HCT116 (cell line): ENCODE measurements around the gene MESP2. TPM values are rescaled to one million over a fixed set of nuclear protein-coding genes. Genes with fewer than 3 reads are reported as not detected.

Experiments used
- ATAC-seq: fragments of 200-7000 bp; cut with Tn5 transposase; 2 replicates; pipeline ENCODE4 v1.9.1; 2020; ENCODE audit warnings: mild to moderate bottlenecking, moderate library complexity
- BruUV-seq: library from RNA; stranded (reverse); fragments of 400-500 nt; replicated peaks from 2 replicates; lab custom pipeline; 2021; lab: Mats Ljungman, UMichigan
- CTCF ChIA-PET: fragments of 300-600 bp; sonication (Branson Sonifier 250); formaldehyde crosslinking; loops from one replicate; lab custom pipeline; 2021; ENCODE audit warnings: antibody characterized with exemption; lab: Charles Lee
- POLR2A ChIA-PET: fragments of 300-600, 350-600 bp; sonication (Branson Sonifier 250); formaldehyde crosslinking; loops from one replicate; lab custom pipeline; 2021; ENCODE audit warnings: antibody characterized with exemption; lab: Charles Lee
- RAD21 ChIA-PET, 2 experiments: fragments of 300-600 bp; sonication (Branson Sonifier 250); formaldehyde crosslinking; loops; one replicate each; lab custom pipeline; 2023; ENCODE audit warnings: low total read pairs in 2 of 2; ENCODE audit not compliant: uncharacterized antibody in 2 of 2, unreplicated experiment in 2 of 2, low non-redundant PET in 1 of 2; lab: Charles Lee
- DNase-seq: peaks from one replicate; pipeline ENCODE4 v3.0.0-alpha.2; 2010; ENCODE audit warnings: low read depth, low spot score
- H2AFZ ChIP-seq: fragments of 200-600 bp; shearing (Covaris generic), sonication (generic); 2 replicates; pipeline ENCODE4 v1.6.1; 2017; ENCODE audit warnings: low read depth, mixed run types, mixed read lengths, antibody characterized with exemption, low read length; ENCODE audit not compliant: poor library complexity, severe bottlenecking
- H3K27ac ChIP-seq: 2 replicates; pipeline ENCODE4 v1.5.1; 2012; ENCODE audit warnings: low read depth, low read length
- H3K27me3 ChIP-seq: fragments of 200-600 bp; sonication (generic); 2 replicates; pipeline ENCODE4 v1.6.1; 2016; ENCODE audit warnings: mixed run types, low read length, mixed read lengths; ENCODE audit not compliant: insufficient read depth
- H3K36me3 ChIP-seq, 2 experiments: fragments of 200-500 bp in 1 of 2; fragments of 200-600 bp in 1 of 2; sonication (Bioruptor generic) in 1 of 2; sonication (generic) in 1 of 2; 2 replicates each; pipeline versions ENCODE4 v1.5.1 to v1.6.1; 2014 to 2016; ENCODE audit warnings: low read length in 2 of 2, inconsistent platforms in 1 of 2, mixed read lengths in 1 of 2, mixed run types in 1 of 2; ENCODE audit not compliant: insufficient read depth in 2 of 2, control insufficient read depth in 1 of 2
- H3K4me1 ChIP-seq, 2 experiments: fragments of 200-600 bp in 1 of 2; sonication (generic) in 1 of 2; 2 replicates each; pipeline versions ENCODE4 v1.5.1 to v1.6.1; 2012 to 2017; ENCODE audit warnings: low read length in 2 of 2, inconsistent platforms in 1 of 2, mild to moderate bottlenecking in 1 of 2, mixed read lengths in 1 of 2, mixed run types in 1 of 2, moderate library complexity in 1 of 2; ENCODE audit not compliant: insufficient read depth in 2 of 2, control insufficient read depth in 1 of 2
- H3K4me2 ChIP-seq: fragments of 200-600 bp; sonication (generic); 2 replicates; pipeline ENCODE4 v1.6.1; 2017; ENCODE audit warnings: mixed run types, low read length, mixed read lengths
- H3K4me3 ChIP-seq, 2 experiments: fragments of 200-600 bp in 1 of 2; sonication (generic) in 1 of 2; replicated peaks in 1 of 2; 2 replicates each; pipeline ENCODE4 v1.5.1; 2011 to 2016; ENCODE audit warnings: low read length in 2 of 2, control low read depth in 1 of 2, low read depth in 1 of 2, mild to moderate bottlenecking in 1 of 2, mixed read lengths in 1 of 2, mixed run types in 1 of 2
- H3K79me2 ChIP-seq: fragments of 200-600 bp; sonication (generic); 2 replicates; pipeline ENCODE4 v1.6.1; 2017; ENCODE audit warnings: mild to moderate bottlenecking, mixed run types, low read length, moderate library complexity, mixed read lengths; ENCODE audit not compliant: insufficient read depth
- H3K9ac ChIP-seq: fragments of 200-600 bp; sonication (generic); 2 replicates; pipeline ENCODE4 v1.6.1; 2016; ENCODE audit warnings: low read length, mixed read lengths
- H3K9me2 ChIP-seq: fragments of 200-600 bp; sonication (generic), shearing (Covaris generic); 2 replicates; pipeline ENCODE4 v1.6.1; 2017; ENCODE audit warnings: mixed run types, mild to moderate bottlenecking, moderate library complexity; ENCODE audit not compliant: insufficient read depth
- H3K9me3 ChIP-seq, 2 experiments: fragments of 200-500 bp in 1 of 2; fragments of 200-600 bp in 1 of 2; sonication (Bioruptor generic) in 1 of 2; sonication (generic) in 1 of 2; 2 replicates each; pipeline ENCODE4 v1.6.1; 2014 to 2017; ENCODE audit warnings: low read length in 2 of 2, mixed read lengths in 2 of 2, inconsistent platforms in 1 of 2, low read depth in 1 of 2, mild to moderate bottlenecking in 1 of 2, mixed run types in 1 of 2, moderate library complexity in 1 of 2; ENCODE audit not compliant: control insufficient read depth in 1 of 2, insufficient read depth in 1 of 2
- H4K20me1 ChIP-seq: fragments of 200-600 bp; sonication (generic), shearing (Covaris generic); 2 replicates; pipeline ENCODE4 v1.6.1; 2017; ENCODE audit warnings: mixed run types, mild to moderate bottlenecking, moderate library complexity; ENCODE audit not compliant: insufficient read depth
- ATF3 ChIP-seq: IDR thresholded peaks from 2 replicates; pipeline ENCODE4 v1.6.1; 2012
- CBX3 ChIP-seq: IDR thresholded peaks from 2 replicates; pipeline ENCODE4 v1.6.1; 2012; ENCODE audit warnings: low read depth
- CEBPB ChIP-seq: IDR thresholded peaks from 2 replicates; pipeline ENCODE4 v1.6.1; 2012; ENCODE audit warnings: low read depth
- EGR1 ChIP-seq: IDR thresholded peaks from 2 replicates; pipeline ENCODE4 v1.6.1; 2012; ENCODE audit warnings: low read depth
- ELF1 ChIP-seq: IDR thresholded peaks from 2 replicates; pipeline ENCODE4 v1.6.1; 2012; ENCODE audit warnings: low read depth, borderline replicate concordance
- EZH2 ChIP-seq: fragments of 200-600 bp; sonication (generic); IDR thresholded peaks from 2 replicates; pipeline ENCODE4 v1.6.1; 2017; ENCODE audit warnings: antibody characterized with exemption, mixed run types
- EZH2phosphoT487 ChIP-seq: fragments of 200-600 bp; IDR thresholded peaks from 2 replicates; pipeline ENCODE4 v1.6.1; 2018; ENCODE audit warnings: antibody characterized with exemption, borderline replicate concordance
- FOSL1 ChIP-seq: IDR thresholded peaks from 2 replicates; pipeline ENCODE4 v1.6.1; 2012; ENCODE audit warnings: low read depth
- JUND ChIP-seq: IDR thresholded peaks from 2 replicates; pipeline ENCODE4 v1.6.1; 2012
- MAX ChIP-seq: IDR thresholded peaks from 2 replicates; pipeline ENCODE4 v1.6.1; 2012
- POLR2AphosphoS5 ChIP-seq: IDR thresholded peaks from 2 replicates; pipeline ENCODE4 v1.6.1; 2011; ENCODE audit warnings: mild to moderate bottlenecking, low read depth, low read length, moderate library complexity
- RAD21 ChIP-seq: IDR thresholded peaks from 2 replicates; pipeline ENCODE4 v1.6.1; 2012; ENCODE audit warnings: low read depth, mild to moderate bottlenecking
- REST ChIP-seq: IDR thresholded peaks from 2 replicates; pipeline ENCODE4 v1.6.1; 2012; ENCODE audit warnings: low read depth
- SIN3A ChIP-seq: IDR thresholded peaks from 2 replicates; pipeline ENCODE4 v1.6.1; 2012; ENCODE audit warnings: low read depth
- SP1 ChIP-seq: IDR thresholded peaks from 2 replicates; pipeline ENCODE4 v1.6.1; 2012; ENCODE audit warnings: low read depth
- TCF7L2 ChIP-seq: IDR thresholded peaks from 2 replicates; pipeline ENCODE4 v1.7.0; 2011; ENCODE audit warnings: borderline replicate concordance, inconsistent platforms; ENCODE audit not compliant: insufficient read depth, insufficient read length; ENCODE audit errors: extremely low read depth
- YY1 ChIP-seq: IDR thresholded peaks from 2 replicates; pipeline ENCODE4 v1.6.1; 2011; ENCODE audit warnings: low read length, low read depth, moderate library complexity, mild to moderate bottlenecking; ENCODE audit not compliant: insufficient replicate concordance; ENCODE audit errors: extremely low read depth
- ZBTB33 ChIP-seq: IDR thresholded peaks from 2 replicates; pipeline ENCODE4 v1.6.1; 2011; ENCODE audit warnings: mild to moderate bottlenecking, low read length, moderate library complexity; ENCODE audit not compliant: insufficient replicate concordance; ENCODE audit errors: extremely low read depth
- intact Hi-C: fragments of 100-400 bp; cut with micrococcal nuclease; formaldehyde crosslinking; loops from 2 replicates; pipeline ENCODE4 v1.10.0; 2022
- total RNA-seq: library from RNA; stranded (reverse); gene quantifications from one replicate; pipeline ENCODE4 v1.2.1, GENCODE V29; 2021; ENCODE audit not compliant: unreplicated experiment

MESP2 gene
- total RNA-seq, 1 experiment from 2014 or later, result 0.20 TPM

- TF ChIP-seq ZBTB33 (no peak), ATF3 (no peak), SP1 (no peak)
- TF ChIP-seq, all 23 proteins: peak for 0
These were observed 27.1 kb downstream of the MESP2 start (continued) for GRCh38 chr15:89802986-89803824.

- no peaks in the 10 kb centered on the region for H3K79me2 ChIP-seq
- H3K27ac ChIP-seq, result no peak overlapping the region
- H3K9ac ChIP-seq, result no peak overlapping the region
- POLR2A ChIA-PET, result no interaction called here
- no peaks in the 10 kb centered on the region for H4K20me1 ChIP-seq
- DNase-seq, result no peak
- no peak overlapping the region for H3K4me3 ChIP-seq
- H3K9me3 ChIP-seq, result no peaks in the 10 kb centered on the region
- no peaks in the 10 kb centered on the region for H3K9me2 ChIP-seq
- H3K36me3 ChIP-seq, result no peaks in the 10 kb centered on the region
- RAD21 ChIA-PET, result no interaction called here
- no peak overlapping the region for H2AFZ ChIP-seq
- H3K4me1 ChIP-seq, result peaks cover 0 to 6% of the 10 kb centered on the region in 2 experiments; a peak in 1 of 4 replicates
- BruUV-seq, result no TSS peak
- intact Hi-C loops, result no loop called here
- ATAC-seq, result no peak
- H3K27me3 ChIP-seq, result no peaks in the 10 kb centered on the region
- H3K4me2 ChIP-seq, result no peak overlapping the region
- CTCF ChIA-PET, result no interaction called here
- TF ChIP-seq RAD21 (no peak), FOSL1 (no peak), REST (no peak), EZH2 (no peak), YY1 (no peak), MAX (no peak), EZH2phosphoT487 (no peak), JUND (no peak), TCF7L2 (no peak), CBX3 (no peak), EGR1 (no peak), ELF1 (no peak), POLR2AphosphoS5 (no peak), SIN3A (no peak), SP1 (no peak), CEBPB (no peak)
These were observed 28.0 kb downstream of the MESP2 start for GRCh38 chr15:89803941-89804800.
